NCI-H69 (cell line): ENCODE data around the gene SLC16A11.
A peak's percentile ranks its signal among the peaks of the same experiment; 100 is the strongest.

Source experiments
- DNase-seq: peaks from one replicate; lab custom pipeline; 2025; lab: John Stamatoyannopoulos, UW

SLC16A11 gene

DNA sequence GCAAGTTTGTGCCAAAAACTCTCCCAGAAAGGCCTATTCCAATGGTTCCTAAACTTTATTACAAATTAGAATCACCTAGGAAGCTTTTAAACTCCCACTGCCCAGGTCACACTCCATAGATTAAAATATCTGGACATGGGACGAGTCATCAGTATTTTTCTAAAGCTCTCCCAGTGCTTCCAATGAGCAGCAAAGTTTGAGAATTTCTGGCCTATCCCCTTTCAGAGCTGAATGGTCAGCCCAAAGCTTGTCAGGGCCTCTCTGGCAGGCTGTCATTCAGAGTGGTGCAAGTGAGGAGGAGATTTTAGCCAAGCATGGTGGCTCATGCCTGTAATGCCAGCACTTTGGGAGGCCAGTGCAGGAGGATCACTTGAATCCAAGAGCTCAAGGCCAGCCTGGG, 18.6 kb downstream of the SLC16A11 start:
- no peak for DNase-seq

DNA sequence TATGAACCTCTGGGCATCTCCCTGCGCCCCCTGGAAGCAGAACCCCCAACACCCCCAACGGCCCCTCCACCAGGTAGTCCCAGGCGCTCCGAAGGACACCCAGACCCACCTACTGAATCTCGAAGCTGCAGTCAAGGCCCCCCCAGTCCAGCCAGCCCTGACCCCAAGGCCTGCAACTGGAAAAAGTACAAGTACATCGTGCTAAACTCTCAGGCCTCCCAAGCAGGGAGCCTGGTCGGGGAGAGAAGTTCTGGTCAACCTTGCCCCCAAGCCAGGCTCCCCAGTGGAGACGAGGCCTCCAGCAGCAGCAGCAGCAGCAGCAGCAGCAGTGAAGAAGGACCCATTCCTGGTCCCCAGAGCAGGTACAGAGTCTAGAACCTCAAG, 19.5 kb downstream of the SLC16A11 start:
- DNase-seq: no peak

DNA sequence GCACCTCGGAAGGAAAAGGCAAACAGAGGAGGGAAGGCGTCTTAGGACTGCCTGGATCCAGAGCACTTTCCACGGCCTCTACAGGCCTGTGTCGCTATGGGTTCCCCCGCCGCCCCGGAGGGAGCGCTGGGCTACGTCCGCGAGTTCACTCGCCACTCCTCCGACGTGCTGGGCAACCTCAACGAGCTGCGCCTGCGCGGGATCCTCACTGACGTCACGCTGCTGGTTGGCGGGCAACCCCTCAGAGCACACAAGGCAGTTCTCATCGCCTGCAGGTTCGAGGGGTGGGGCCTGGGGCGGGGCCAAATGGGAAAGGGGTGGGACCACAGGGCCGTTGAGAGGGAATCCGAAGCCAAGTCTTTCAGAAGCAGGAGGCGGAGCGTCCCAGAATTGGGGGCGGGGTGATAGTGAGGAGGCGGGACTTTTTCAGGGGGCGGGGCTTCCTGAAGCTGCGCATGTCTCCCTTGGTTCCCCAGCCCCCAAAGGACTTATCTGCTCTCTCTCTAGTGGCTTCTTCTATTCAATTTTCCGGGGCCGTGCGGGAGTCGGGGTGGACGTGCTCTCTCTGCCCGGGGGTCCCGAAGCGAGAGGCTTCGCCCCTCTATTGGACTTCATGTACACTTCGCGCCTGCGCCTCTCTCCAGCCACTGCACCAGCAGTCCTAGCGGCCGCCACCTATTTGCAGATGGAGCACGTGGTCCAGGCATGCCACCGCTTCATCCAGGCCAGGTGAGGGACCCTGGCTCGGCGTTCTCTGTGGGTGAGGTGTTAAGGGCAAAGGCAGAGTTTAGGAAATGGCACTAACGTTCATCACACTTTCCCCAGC, 20.1 kb downstream of the SLC16A11 start:
- DNase-seq: peak; percentile 25

GRCh38 chr17:7022781-7023571, 20.9 kb downstream of the SLC16A11 start, which contains the start of gene BCL6B:
Gene BCL6B, plus strand, starts transcription at chr17:7023050. Its CDS starts 622 bp downstream, at chr17:7023672.
- DNase-seq: no peak

- DNase-seq: peak; percentile 57
Measured at GRCh38 chr17:7021993-7022778, 21.7 kb downstream of the SLC16A11 start.

- no peak for DNase-seq
Measured at GRCh38 chr17:7020894-7021664, 22.8 kb downstream of the SLC16A11 start.

- DNase-seq: peak; percentile 40
Measured at GRCh38 chr17:7019839-7020519, 23.9 kb downstream of the SLC16A11 start.

DNA sequence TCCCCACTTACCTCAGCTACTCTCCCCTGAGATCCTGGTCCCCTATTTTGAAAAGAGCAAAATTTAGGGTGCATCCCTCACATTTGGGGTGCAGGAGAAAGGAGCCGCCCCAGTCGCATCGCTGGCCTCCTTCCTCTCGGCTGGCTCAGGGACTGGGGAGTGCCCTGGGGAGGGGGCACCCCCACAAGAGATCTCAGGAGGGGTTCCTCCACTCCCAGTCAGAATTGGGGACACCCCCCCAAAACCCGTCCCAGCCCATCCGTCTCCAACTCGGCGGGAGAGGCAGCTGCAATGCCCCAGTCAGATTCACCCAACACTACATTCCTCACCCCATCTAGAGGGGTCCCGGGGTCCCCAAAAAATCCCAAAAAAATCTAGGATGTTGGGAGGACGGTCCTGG, 24.5 kb downstream of the SLC16A11 start:
- no peak for DNase-seq

DNA sequence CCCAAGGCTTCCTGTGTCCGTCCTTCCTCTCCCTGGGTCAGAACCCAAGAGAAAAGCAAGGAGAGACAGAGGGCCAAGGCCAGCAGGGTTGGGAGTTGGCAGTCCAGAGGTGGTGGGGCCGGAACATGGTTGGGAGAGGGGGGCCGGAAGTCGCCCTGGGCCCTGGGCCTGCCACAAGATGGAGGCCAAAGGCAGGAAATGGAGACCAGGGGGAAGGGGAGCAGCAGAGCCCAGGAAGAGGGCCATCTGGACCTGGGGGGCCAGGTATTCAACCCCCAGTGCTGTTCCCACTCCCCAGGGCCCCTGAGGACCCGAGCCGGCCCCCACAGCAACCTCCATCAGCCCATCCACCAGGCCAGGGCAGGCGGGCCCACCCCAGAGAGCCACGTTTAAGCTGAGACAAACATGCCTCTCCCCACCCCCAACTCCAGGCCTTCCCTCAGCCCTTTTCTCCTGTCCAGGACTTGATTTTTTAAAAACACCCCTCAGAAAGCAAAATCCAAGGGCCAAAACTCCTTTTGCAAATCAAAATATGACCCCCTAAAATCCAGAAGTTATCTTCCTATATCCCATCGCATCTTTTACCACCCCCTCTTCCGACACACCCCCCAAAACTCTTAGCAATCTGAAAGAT, 25.4 kb downstream of the SLC16A11 start:
- no peak for DNase-seq

DNA sequence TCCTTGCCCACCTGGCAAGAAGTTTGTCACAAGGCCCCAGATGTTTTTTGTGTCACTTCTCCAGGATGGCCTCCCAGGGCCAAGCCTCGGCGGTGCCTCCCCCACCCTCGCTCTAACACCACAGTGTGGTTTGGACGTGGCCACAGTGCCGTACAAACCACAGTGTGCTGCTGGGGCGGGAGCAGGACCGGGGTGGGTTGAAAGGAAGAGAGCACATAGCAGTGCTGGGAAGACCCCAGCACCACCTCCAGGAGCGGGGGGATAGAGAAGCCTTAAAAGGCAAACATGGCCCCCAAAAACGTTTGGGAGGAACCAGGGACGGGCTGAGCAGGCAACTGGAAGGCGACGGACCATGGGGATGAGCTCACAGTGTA, 26.1 kb downstream of the SLC16A11 start:
- DNase-seq: no peak

GRCh38 chr17:7016886-7017826, 26.7 kb downstream of the SLC16A11 start:
- no peak for DNase-seq

- DNase-seq: no peak
Measured at GRCh38 chr17:7016418-7016817, 27.5 kb downstream of the SLC16A11 start.

- peak; percentile 25 for DNase-seq
Measured at GRCh38 chr17:7014995-7015958, 28.6 kb downstream of the SLC16A11 start.

- peak; percentile 94 for DNase-seq
Measured at GRCh38 chr17:7014261-7014994, 29.5 kb downstream of the SLC16A11 start.

DNA sequence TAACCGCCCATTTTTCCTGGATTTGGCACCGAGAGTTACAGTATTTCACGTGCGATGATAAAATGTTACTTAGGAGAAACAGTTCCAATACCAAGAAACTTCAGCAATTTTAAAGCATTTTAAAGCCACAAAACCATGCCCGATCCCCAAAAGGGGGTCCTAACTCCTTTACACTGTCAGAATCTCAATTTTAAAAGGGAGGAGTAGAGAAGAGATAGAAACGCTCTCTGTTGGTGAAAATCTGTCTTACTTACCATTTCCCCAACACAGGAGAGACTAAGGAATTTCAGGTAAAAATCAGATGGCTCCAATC, 32.0 kb downstream of the SLC16A11 start:
- peak; percentile 1 for DNase-seq

- DNase-seq: no peak
Measured at GRCh38 chr17:7011415-7011814, 32.5 kb downstream of the SLC16A11 start.

DNA sequence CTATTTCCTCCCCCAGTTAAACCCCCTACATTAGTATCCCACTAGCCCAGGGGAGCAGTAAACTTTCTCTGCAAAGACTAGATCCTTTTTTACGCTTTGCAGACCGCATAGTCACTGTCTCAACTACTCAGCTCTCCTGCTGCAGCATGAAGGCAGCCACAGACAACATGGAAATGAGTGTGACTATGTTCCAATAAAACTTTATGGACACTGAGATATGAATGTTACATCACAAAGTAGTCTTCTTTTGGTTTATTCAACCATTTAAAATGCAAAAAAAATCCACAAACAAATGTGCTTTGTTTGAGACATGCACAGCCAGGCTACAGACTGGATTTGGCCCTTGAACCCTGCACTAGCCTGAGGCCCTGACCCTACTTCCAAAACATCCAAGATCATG, 33.4 kb downstream of the SLC16A11 start:
- DNase-seq: no peak

GRCh38 chr17:7007143-7007542, 36.7 kb downstream of the SLC16A11 start:
- DNase-seq: no peak
